GM13977 (cell line): Measurements from ENCODE around the gene RAC2.

Experiments used
- DNase-seq: peaks from one replicate; pipeline ENCODE4 v3.0.0; 2012; ENCODE audit warnings: low spot score
- CTCF ChIP-seq: IDR thresholded peaks from 2 replicates; pipeline ENCODE4 v1.5.1; 2012; ENCODE audit warnings: mild to moderate bottlenecking, control low read depth; ENCODE audit not compliant: insufficient read depth; ENCODE audit errors: extremely low read depth, missing control alignments
- in situ Hi-C: fragments of 300-500 bp; cut with MboI; formaldehyde crosslinking; loops from one replicate; pipeline ENCODE4 v1.12.0; 2022; ENCODE audit warnings: low sequenced_read_pairs, low pct_unique_long_range_greater_than_20kb, mixed read lengths, inconsistent platforms; ENCODE audit not compliant: unreplicated experiment

RAC2 gene

GRCh38 chr22:37282385-37282677 is 38.3 kb upstream of the RAC2 start, which contains the start of gene CYTH4:
Gene CYTH4, plus strand, starts transcription at chr22:37282508. Its CDS starts 62 bp downstream, at chr22:37282570.
- DNase-seq: peak; percentile 74
- in situ Hi-C loops: no loop called here
- TF ChIP-seq CTCF: no peak

GRCh38 chr22:37281646-37282384 is 37.7 kb upstream of the RAC2 start:
- no peak for DNase-seq
- TF ChIP-seq CTCF: no peak
- in situ Hi-C loops: no loop called here

GRCh38 chr22:37281195-37281594 is 37.1 kb upstream of the RAC2 start:
- no peak for TF ChIP-seq CTCF
- in situ Hi-C loops: no loop called here
- DNase-seq: no peak

- no peak for TF ChIP-seq CTCF
- in situ Hi-C loops: no loop called here
- no peak for DNase-seq
Observed at GRCh38 chr22:37280718-37281117, 36.6 kb upstream of the RAC2 start.

GRCh38 chr22:37279331-37280181 is 35.5 kb upstream of the RAC2 start:
- in situ Hi-C loops: no loop called here
- TF ChIP-seq CTCF: no peak
- no peak for DNase-seq

GRCh38 chr22:37278261-37278660 is 34.2 kb upstream of the RAC2 start:
- DNase-seq: no peak
- no peak for TF ChIP-seq CTCF
- in situ Hi-C loops: no loop called here
